Endothelial cell of umbilical vein (primary cell): ENCODE data around the gene PRR5.
"Not testable (repeated sequence)": the region's sequence is repeated elsewhere in the genome, so short reads cannot be mapped to it uniquely, and the experiment has no call there.

ENCODE experiments used
- CTCF ChIP-seq, 2 donors: IDR thresholded peaks; 1 replicate in 1 of 2; 2 replicates in 1 of 2; pipeline ENCODE4 v1.5.1; 2011; ENCODE audit warnings: low read length in 2 of 2, mild to moderate bottlenecking in 2 of 2, moderate library complexity in 2 of 2, control low read depth in 1 of 2, inconsistent platforms in 1 of 2, low read depth in 1 of 2; ENCODE audit not compliant: insufficient read depth in 1 of 2; ENCODE audit errors: extremely low read depth in 1 of 2
- GATA2 ChIP-seq: IDR thresholded peaks from 2 replicates; pipeline ENCODE4 v1.7.0; 2011; ENCODE audit warnings: low read depth, mild to moderate bottlenecking, moderate library complexity, mixed read lengths, low read length; ENCODE audit not compliant: insufficient read length, insufficient read depth
- MAX ChIP-seq: IDR thresholded peaks from 2 replicates; pipeline ENCODE4 v1.6.1; 2011; ENCODE audit not compliant: insufficient read depth, insufficient read length
- POLR2A ChIP-seq: IDR thresholded peaks from 2 replicates; pipeline ENCODE4 v1.6.1; 2012; ENCODE audit warnings: low read depth, mild to moderate bottlenecking, control low read depth, low read length

- TF ChIP-seq GATA2; CTCF (IDR thresholded peaks at IDR 0.05; ENCODE audit: extremely low read depth in 1 of 2, insufficient read depth in 1 of 2, low read depth in 1 of 2, low read length in 2 of 2); POLR2A; MAX: not testable (repeated sequence)
Measured at GRCh38 chr22:44676066-44676440, 26.0 kb upstream of the PRR5 start.
